Measurements from ENCODE around the gene DUSP5.

GRCh38 chr10:110461530-110461929 is 36.2 kb upstream of the DUSP5 start:
- no peak for TF ChIP-seq POLR2A (IDR thresholded peaks at IDR 0.05)
- TF ChIP-seq CTCF (IDR thresholded peaks at IDR 0.05): no peak

Measured in transverse colon (tissue), 3 donors.